GM18907 (cell line): Measurements from ENCODE around the gene GRID2.

Experiments
- ATAC-seq: cut with Tn5 transposase; IDR thresholded peaks from one replicate; pipeline ENCODE4 v1.9.1; 2021; ENCODE audit warnings: mild to moderate bottlenecking, moderate library complexity; ENCODE audit not compliant: unreplicated experiment

Gene GRID2

DNA sequence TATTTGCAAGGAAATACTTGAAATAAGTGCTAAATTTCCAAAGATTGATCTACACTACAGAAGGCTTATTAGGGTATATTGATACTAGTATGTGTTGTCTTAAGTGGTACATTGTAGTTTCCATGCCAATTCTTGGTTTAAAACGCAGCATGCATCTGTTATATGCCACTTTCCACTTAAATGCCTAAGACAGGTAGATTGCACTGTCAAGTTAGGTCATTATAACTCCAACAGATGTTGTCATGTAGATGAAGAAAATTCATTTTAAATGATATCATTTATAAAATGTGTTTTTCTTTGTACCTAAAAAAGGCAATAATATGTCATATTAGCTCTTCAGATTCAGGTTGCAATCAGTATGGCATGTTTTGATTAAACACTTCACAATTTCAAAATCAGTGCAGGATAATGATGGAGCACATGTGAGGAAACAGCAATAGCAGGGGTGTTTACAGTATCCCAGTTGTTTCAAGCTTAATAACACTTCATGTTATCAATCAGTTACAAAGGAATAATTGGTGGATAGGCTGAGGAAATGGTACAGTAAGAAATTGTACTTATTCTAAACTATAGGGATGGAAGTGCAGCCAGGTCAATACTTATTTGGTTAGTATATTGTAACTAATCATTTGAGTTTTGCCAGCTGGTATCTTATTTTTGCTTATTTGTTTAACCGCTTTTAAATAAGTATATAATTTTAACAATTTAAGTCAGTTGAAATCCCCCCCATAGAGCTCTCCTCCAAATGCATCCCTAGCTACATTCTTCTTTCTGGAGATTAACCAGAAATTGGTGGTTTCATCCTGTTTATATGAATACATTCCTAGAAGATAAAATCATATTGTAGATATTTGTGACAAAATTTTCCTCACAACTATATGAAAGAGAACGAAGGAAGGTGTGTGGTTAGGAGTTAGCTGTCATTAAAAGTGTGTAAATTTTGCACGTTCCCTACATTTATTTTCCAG is 1070.4 kb downstream of the GRID2 start:
- ATAC-seq: no peak

DNA sequence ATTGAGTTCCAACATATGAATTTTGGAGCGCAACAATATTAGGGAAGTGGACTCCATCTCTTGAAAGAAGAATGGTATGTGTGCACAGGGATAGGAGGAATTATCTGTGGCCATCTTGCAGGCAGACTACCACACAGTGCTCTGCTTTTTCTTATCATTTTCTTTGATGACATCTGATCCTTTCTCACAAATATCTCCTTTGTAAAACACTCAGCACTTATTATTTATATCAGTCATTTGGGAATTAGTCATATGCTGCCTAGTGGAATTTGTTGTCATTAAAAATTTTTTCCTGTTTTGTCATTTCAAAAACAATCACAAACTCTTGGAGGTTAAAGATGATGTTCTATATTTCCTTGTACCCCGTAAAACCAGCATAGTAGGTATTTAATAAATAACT is 1080.5 kb downstream of the GRID2 start:
- no peak for ATAC-seq

DNA sequence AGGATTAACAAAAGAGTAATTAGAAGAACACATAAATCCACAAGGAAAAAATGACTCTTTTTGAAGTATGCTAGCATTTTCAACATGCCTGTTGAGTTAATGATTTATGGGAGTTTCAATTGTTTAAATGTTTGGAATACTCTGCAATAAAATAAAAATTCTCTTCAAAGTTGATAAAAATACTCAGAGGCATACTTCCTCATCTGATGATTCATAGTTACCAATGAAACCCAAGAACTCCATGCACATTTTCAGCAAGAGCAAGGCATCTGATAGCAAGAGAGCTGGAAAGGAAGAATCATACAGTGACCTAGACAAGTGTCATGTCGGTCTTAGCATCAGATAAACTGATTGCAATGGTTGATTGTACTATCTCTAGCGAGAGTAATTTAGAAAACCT is 1081.1 kb downstream of the GRID2 start:
- no peak for ATAC-seq

DNA sequence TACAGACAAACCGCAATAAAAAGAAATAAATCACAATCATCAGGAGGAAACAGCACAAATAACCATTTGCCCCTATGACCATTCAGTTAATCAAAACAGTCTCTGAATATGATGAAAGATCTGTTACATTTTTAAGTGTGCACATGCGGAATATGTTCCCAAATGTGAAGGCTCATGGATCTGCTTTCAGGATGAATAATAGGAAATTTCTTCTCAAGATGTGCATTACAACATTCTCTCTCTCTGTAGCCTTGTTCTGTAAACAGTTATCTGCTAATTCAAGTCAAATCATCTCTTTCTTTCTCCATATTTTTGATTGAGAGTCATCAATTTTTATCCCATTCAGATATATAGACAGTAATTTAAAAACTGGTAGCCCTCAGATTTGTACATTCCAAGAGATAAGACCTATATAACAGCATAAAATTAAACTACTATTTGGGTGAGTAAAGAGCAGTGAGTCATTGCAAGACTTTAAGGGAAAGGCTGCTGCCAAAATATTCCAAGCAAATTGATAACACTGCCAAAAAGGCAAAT is 1090.8 kb downstream of the GRID2 start:
- no peak for ATAC-seq

DNA sequence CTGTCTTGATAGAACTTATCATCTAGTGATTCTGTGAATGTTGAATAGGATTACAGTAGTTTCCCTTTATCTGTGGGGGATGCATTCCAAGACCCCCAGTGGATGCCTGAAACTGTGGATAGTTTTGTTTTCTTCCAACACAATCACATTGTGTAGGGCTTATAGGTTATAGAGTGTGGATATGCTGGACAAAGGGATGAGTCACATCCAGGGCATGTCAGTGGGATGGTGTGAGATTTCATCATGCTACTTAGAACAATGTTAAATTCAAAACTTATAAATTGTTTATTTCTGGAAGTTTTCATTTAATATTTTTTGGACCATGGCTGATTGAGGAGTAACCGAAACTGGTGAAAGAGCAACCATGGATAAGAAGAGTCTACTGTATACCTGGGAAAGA is 1092.5 kb downstream of the GRID2 start:
- ATAC-seq: no peak

DNA sequence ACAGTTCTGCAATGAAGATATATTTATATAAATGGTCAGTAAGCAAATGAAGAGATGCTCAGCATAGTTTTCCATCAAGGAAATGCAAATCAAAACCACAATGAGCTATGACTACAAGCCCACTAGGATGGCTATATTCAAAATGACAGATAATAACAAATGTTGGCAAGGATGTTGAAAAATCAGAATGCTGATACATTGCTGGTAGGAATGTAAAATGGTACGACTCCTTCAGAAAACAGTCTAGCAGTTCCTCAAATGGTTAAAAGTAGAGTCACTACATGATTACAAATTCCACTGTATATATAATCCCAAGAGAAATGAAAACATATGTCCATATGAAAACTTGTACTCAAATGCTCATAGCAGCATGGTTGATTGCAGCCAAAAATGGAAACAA is 1099.8 kb downstream of the GRID2 start:
- ATAC-seq: no peak

DNA sequence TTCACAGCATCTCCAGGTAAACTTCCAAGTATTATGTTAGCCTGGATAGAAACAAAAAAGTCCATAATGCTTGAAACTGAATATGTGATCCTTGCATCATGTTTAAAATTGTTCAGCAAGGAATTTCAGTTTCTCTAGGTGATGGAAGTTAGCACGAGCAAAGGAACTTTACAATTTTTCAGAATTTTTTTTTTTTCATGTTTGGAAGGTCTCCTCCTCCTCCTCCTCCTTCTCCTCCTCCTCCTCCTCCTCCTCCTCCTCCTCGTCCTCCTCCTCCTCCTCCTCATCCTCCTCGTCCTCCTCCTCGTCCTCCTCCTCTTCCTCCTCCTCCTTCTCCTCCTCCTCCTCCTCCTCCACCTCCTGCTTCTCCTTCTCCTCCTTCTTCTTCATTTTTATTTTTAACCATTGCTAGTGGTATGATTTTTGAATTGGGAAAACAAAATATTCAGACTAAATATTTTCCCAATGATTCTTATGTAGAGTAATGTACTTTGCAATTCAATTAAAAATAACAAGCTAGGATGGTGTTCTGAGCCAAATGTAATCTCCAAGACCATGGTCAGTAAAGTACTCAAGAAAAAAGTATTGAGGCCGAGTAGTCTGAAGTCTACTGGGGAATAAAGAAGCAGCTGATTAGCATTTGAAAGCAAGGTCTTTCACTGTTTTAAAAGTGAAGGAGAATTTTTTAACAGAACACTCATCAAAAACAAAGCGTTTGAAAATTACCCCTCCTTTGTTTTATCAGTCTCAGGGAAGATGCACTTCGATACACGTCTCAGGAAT is 1103.9 kb downstream of the GRID2 start:
- ATAC-seq: no peak

DNA sequence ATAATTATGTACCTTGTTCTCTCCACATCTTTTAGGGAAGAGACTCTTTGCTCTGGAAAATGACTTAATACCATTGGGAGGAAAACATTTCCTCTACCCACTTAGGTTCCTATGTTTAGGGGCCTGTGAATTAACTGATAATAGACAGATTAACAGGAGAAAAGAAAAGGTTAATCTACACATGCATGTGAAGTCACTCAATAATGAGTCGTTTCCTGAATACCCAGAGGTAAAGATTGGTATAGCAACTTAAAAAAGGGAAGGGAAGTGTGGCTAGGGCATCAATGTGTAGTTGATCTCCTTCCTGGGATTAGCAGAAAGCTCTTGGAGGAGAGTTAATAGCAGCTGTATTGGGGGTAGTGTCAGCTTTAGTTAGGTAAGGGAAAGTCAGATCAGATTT is 1105.3 kb downstream of the GRID2 start:
- ATAC-seq: no peak

DNA sequence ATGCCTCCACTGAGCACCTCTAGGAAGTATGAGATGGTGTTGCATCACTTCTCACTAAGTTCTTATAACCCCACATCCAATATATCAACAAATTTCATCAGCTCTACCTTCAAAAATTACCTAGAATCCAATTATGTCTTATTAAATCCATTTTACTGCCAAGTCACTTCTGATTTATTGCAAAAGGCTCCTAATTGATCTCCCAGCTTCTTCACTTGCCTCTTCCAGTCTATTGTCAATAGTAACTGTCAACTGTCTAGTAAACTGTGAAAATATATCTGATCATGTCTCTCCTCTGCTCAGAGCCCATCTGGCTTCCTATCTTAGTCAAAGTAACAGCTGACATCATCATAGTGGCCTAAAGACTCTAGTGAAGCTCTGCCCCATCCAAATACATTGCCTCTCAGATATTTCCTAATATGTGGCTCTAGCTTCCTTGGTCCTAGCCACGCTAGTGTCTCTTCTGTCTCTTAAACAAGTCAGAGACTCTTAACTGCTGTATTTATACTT is 1110.3 kb downstream of the GRID2 start:
- no peak for ATAC-seq

DNA sequence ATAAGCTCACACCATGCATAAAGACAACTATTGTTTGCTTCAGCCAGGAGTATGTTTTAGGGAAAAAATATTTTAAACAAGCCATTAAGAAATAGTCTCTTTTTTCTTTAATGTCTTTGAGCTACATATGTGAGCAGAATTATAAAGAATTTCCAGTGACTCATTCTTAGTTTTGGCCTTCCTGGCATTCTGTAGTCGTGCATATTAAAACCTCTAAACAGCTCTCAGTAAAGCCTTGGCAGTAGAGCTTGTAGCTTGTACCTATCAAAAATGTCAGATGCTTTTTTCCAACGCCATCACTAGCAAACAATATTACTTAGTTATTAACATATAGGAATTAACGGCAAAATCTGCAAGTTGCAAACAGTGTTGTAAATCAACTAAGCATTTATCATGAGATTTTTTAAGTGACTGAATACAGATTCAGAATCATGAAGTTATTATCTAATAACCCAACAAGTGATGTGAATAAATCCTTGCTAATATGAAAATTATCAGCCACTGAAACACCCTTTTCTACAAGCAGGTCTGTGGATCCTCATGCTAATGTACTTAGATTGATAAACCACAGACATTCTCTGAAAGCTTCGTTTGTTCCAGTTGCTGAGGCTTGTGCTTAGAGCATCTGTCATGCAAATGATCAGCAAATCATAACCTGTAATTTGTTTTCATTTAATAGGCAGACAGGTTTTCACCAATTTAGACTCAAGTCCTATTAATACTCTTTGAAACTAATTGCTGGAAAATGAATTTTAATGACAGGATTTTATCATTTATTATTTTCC is 1112.8 kb downstream of the GRID2 start:
- ATAC-seq: no peak

DNA sequence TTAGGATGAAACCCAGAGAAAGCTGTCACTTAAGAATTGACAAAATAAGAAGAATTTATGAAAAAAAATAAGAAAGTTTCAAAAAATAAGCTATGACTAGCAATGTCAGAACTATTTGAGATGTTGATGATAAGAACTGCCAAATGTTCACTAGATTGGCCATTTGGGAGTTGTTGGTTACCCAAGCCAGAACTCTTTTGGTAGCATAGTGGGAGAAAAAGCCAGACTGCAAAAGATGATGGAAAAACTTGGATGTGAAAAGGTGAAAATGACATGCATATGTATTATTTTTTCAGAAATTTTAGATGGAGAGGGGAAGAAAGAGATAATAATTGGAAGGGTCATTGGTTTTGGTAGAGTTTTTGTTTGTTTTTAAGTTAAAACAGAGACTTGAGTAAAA is 1127.6 kb downstream of the GRID2 start:
- no peak for ATAC-seq

DNA sequence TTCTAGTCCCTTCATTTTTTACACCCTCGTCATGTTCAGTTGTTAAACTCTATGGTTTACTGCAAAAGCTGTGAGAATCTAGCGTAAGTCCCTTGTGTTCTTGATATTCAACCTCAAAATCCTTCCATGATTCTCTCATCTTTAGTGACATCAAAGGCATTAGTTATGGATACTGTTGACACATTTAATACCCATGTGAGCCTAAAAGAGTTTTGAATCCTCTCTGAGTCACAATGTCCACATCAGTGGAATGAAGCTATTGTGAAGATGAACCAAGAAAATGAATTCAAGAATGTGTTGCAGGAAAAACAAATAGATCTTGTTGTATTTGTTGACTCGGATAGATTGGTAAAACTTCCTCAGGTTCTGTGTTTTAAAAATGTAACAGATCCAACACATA is 1130.1 kb downstream of the GRID2 start:
- no peak for ATAC-seq

DNA sequence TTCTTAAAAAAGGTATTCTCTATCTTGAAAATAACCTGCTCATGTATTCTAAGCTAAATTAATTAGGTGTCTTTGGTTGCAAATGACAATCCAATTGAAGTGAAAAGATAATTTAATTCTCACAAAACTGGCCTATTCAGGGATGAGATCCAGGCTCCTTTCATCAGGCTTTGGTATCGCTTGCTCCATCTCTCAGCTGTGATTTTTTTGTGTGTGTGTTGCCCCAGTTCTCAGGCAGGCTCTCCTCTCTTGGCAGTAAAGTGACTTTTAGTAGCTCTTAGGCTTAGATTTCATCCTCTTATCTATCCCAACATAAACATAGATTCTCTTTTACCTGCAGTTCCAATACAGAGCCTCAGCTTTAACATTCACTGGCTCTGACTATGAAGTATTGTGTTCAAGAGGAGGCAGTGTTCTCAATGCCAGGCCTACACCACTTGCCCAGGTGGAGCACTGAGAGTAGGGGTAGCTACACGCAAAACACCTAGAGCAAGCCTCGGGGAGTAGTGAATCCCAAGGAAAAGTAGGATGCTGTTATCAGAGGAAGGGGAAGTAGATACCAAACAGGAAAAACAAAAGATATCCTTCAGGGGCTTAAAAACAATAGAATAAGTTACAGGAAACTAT is 1132.3 kb downstream of the GRID2 start:
- no peak for ATAC-seq

DNA sequence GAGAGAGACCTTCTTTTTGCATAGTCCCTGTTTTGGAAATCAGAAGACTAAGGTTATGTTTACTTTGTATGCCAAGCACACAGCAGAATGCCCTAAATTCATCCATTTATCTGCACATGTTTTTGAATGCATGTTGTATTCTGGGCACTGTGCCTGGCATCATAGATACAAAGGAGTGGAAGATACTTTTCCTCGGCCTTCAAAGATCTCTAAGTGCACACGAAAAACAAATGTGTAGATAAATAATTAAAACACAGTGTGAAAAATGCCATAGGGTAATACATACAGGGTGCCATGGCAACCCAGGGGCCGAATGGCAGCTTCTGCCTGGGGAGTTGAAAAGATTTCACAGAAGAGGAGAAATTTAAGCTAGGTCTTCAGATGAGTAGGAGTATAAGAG is 1134.2 kb downstream of the GRID2 start:
- ATAC-seq: no peak

DNA sequence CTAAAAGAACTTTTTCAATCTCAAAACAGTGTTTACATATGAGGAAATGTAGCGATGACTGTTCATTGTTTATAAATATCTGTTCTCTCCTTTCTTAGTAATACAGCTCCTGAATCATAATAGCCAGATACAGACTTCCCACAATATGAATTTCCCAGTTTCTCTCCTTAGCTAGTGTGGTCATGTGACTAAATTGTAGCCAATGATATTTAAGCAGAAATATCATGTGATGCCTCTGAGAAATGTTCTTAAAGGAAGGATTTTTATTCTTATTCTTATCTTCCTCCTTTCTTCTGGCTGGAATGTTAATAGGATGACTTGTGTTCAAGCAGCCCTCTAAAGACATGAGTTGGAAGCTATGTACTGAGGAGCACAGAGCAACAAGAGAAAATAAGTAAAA is 1141.1 kb downstream of the GRID2 start:
- no peak for ATAC-seq

DNA sequence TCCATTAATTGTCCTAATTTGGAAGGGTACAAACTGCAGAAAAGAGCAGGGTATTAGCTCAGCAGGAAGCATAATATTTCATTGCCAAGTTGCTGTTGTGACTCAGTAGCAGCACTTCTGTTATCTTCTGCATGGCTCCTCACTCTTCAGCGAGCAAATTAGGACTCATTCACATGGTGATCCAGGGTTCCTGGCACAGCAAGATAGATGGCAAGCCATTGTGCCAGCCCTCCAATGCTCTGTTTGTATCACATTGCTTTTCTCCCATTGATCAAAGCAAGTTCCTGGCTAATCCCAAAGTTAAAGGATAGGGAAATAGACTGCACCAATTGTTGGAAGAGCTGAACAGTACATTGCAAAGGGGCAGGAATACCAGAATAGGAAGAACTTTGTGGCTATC is 1142.3 kb downstream of the GRID2 start:
- no peak for ATAC-seq

DNA sequence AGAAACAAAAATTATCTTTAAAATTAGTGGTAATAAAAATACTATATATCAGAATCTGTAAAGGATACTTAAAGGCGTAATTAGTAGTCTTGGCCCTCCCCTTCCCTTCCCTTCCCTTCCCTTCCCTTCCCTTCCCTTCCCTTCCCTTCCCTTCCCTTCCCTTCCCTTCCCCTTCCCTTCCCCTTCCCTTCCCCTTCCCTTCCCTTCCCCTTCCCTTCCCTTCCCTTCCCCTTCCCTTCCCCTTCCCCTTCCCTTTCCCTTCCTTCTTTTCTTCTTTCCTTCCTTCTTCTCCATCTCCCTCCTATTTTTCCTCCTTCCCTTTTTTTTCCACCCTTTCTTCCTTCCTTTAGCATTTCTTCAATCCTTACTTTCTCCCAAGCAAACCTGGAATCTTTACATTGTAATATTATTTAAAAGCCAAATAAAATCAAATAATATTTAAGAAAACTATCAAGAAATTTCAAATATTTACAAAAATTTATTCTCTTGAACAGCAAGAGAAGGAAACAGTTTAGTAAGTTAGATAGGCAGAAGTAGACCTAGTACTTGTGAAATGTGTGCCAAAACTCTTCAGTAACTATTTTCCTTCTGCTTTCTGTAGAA is 1145.0 kb downstream of the GRID2 start:
- no peak for ATAC-seq

DNA sequence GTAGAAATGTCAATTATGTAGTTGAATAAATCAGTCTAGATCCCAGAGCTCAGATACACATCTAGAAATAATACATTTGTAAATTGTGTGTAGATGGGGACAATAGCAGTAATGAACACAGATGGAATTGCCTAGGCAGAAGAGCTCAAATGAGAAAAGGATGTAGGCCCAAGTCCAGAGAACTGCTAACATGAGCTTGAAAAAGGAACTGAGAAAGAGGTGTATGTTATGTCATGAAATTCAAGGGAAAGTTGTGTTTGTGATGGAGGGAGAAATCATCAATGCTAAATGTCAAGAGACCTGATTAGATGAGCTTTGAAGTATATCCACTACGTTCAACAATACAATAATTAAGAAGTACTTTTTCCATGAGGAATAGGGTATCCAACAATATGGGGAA is 1148.2 kb downstream of the GRID2 start:
- no peak for ATAC-seq

DNA sequence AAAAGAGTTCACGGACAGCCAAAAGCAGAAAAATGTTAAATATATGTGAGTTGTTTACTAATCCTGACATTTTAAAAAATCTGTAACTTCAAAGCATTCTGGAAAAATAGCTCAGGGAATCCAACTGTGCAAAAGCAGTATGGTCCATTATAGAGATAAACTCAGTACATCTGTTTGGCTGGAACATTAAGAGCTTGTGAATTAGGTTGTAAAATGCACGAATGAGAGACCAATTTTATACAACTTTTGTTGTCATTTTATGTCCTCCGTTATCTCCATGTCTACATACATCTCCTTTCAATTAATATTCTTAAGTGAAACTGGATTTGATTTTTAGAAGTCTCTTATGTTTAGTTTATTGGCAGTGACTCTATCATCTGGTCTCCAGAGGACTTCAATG is 1157.8 kb downstream of the GRID2 start:
- ATAC-seq: no peak

DNA sequence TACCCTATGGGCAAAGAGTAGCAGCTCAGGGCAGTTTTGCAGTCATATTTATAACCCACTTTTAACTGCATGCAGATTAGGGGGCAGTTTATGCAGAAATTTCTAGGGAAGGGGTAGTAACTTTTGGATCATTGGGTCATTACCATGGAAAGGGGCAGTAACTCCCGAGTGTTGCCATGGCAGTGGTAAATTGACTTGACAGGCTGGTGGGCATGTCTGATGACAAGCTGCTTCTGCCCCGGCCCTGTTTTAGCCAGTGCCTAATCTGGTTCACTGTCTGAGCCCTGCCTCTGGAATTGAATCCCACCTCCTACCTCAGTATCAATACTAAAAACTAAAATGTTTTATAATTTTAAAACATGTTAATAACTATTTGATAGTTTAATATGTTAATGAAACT is 1162.7 kb downstream of the GRID2 start:
- no peak for ATAC-seq
